ENCODE measurements around the gene RTN4RL1.

DNA sequence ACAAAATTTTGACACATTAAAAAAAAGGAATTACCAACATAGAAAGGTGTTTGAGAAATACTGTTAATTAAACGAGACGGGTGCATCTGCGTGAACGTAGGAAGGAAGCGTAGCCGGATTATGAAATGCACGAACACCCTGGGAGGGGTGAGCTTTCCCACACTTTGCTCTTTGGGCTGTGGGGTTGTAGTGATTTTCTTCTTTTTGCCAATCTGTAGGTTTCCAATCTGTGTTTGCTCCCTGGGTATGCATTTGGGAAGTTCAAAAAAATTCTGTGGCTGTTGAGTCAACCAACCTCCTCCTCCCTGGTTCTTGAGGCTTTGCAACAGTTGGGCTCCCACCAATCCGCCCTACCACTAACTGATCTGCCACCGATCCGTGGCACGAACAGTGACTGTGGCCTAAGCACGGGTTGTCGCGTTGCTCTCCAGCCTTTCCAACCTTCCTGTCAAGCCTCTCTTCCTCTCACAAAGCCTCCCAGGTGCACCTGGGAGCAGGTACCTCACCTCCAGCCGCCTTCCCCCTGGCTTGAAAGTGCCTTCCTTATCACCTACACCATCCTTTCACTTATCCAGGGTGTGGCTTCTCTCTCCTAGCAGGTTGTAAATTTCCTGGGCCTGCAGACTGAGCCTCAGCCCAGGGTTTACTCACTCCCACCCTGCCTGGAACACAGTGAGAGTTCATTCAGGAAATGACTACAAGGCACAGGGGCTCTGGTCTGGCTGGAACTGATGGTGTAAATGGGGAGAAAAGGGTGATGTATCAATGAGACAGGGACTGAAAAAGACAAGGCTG, 16.6 kb downstream of the RTN4RL1 start:
- TF ChIP-seq CTCF (IDR thresholded peaks at IDR 0.05) (no peak), POLR2A (IDR thresholded peaks at IDR 0.05) (no peak)

Measured in tibial nerve (tissue), 3 donors.